IPS DF 4.7 (cell line): ENCODE measurements around the gene SLC25A25.

Source experiments
- DNase-seq: peaks from one replicate; pipeline ENCODE4 v3.0.0-alpha.2; 2013; ENCODE audit warnings: low spot score; ENCODE audit errors: extremely low read depth

Gene SLC25A25

DNA sequence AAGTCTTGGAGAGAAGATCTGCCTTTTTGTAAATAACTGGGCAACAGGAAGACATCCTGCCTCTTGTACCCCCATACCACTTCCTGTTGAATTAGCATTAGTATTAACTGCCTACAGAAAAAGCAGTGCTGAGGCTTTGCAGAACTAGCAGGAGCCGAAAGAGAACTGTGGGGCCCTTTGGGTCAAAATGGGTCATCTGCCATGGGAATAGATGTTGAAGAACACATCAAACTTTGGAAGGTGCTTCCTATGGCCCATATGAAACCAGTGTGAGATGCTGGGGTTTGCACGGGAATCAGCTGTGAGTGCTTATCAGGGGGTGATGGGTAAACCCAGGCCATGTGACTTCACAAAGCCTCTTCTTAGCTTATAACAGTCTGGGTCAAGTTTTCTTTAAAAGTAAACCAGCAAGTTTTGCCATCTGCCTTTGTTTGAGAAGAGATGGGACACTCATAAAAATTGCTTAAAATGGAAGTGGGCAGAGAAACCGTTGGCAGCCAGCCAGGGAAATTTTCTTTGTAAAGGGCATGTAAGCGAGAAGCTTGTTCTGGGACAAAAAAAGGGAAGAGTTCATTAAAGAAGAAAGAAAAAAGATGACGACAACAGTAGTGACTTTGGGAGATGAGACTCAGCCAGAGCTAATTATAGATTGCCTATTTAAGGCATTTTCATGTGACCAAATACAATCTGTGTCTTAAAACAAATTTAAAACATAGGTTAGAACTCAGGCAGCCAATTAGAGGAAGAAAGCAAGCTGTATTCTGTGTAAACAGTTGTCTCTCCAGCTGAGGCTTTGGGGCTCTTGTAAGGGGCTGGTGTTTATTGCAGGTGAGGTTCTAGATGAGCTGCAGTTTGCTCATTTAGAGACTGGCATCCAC, 4.4 kb downstream of the SLC25A25 start:
- DNase-seq, result no peak

- DNase-seq, result no peak
Measured at GRCh38 chr9:128073253-128073886, 5.3 kb downstream of the SLC25A25 start.

DNA sequence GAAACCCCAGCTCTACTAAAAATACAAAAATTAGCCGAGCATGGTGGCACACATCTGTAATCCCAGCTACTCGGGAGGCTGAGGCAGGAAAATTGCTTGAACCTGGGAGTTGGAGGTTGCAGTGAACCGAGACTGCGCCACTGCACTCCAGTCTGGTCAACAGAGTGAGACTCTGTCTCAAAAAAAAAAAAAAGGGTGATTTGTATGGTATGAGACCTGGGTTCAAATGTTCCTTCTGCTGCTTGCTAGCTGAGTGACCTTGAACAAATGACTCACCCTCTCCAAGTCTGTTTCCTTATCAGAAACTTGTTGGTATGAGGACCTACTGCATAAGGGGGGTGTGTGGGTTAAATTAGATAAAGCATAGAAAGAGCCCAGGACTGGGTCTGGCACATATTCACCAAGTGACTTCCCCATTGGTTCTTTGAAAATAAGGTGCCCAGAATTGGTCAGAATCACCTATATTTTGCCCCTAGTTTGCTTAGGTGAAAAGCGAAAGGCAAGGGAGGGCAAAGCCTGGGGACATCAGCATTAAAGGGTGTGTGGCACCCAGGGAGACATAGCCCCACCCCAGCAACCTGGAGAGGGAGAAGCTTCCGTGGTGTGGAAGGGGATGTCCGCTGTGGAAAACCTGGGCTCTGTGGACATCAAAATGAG, 9.9 kb downstream of the SLC25A25 start:
- DNase-seq, result no peak

DNA sequence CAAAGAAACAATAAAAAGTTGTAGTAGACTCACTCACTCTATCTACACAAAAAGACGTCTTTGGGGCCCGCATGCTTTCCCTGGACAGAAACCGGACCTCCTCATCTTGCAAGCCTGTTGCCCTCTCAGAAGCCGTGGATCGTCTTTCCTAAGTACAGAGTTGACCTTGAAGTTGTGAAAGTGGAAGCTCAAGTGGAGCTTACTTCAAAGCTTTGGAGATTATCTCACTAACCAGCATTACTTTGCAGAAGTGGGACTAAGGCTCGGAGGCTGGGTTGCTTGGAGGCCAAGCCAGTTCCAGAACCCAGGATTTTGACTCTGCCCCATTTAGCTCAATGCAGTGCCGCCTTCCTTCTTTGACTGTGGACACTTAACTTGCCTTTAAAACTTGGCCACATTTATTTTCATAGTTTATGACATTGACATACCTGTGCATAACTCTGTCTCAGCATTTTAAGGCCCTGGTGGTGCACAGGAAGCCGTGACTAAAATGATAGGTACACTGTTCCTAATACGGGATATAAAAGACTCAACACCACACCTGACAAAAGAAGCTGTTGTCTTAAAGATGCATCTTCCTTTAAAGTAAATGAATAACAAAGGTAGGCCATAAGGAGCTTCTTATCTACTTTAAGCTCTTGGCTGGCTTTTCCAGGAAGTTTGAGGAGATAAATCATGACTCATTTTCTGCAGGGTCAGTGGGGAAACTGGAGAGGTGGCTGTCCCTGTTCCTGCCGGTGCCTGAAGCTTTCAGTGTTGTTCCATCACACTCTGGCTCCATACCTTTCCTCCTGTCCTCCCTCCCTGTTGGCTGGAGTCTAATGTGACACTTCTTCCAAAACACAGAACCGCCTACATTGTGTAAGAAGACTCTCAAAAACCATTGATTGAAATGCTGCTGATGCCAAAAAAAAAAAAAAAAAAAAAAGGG, 10.7 kb downstream of the SLC25A25 start:
- DNase-seq, result no peak

DNA sequence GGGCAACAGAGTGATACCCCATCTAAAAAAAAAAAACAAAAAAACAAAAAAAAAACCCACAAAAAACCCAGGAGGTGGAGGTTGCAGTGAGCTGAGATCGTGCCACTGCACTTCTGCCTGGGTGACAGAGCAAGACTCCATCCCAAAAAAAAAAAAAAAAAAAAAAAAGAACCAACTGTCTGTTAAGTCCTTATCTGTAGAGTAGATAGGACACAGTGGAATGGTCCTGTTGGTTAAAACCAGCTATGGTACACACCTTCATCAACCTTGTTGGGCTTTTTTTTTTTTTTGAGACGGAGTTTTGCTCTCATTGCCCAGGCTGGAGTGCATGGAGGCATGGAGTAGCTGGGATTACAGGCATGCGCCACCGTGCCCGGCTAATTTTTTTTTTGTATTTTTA, 12.2 kb downstream of the SLC25A25 start:
- DNase-seq, result no peak

DNA sequence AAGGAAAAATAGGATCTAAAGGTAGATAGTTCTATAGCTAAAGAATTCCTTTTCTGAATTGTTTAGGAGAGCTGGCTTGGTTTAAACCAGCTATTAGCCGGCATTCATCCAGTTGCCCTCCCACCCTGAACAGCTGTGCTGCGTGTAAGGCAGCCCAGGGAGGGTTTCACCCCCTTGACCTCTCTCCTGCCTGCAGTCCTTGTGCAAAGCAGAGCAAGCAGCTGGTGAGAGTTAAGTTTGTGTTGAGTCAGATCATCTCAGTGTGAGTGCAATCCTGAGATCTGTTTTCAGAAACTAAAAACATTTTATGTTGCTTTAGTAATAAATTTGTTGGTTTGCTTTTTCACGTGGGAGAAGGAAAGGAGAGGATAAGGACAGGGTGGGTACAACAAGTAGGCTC, 13.0 kb downstream of the SLC25A25 start:
- no peak for DNase-seq

- DNase-seq, result no peak
Measured at GRCh38 chr9:128082151-128082550, 14.1 kb downstream of the SLC25A25 start.

DNA sequence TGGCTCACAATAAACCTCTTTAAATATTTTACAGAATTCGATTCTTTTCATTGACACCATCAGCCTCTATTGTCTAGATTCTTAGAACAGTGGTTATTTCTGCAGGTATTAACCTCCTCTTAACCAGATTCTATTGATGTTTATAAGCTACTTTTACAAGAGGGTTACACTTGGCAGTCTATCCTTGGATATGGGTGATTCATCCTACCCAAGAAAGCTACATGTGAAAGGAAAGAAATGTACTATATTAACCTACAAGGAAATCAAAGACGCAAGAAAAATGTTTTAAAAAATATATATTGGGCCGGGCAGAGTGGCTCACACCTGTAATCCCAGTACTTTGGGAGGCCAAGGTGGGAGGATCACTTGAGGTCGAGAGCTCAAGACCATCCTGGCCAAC, 16.7 kb downstream of the SLC25A25 start:
- DNase-seq, result no peak

- DNase-seq, result no peak
Measured at GRCh38 chr9:128085943-128086342, 17.9 kb downstream of the SLC25A25 start.

- no peak for DNase-seq
Measured at GRCh38 chr9:128087262-128087661, 19.2 kb downstream of the SLC25A25 start.

- DNase-seq, result no peak
Measured at GRCh38 chr9:128088253-128088945, 20.4 kb downstream of the SLC25A25 start.

DNA sequence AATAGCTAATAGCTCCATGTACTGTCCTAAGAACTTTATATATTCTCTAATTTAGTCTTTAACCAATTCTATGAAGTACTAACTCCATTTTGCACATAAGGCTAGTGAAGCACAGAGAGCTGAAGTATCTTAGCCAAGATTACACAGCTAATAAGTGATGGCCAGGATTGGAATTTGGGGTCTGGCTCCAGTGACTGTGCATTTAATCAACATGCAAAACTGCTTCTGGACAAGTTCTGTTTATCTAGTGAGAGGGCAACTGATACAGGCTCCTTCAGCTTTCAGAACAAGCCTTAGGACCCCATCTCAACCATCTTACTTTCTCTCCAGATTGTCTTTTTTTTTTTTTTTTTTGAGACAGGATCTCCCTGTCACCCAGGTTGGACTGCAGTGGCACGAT, 21.3 kb downstream of the SLC25A25 start:
- DNase-seq, result no peak

GRCh38 chr9:128091144-128091543, 23.1 kb downstream of the SLC25A25 start:
- DNase-seq, result no peak

- no peak for DNase-seq
Measured at GRCh38 chr9:128091571-128091970, 23.5 kb downstream of the SLC25A25 start.

DNA sequence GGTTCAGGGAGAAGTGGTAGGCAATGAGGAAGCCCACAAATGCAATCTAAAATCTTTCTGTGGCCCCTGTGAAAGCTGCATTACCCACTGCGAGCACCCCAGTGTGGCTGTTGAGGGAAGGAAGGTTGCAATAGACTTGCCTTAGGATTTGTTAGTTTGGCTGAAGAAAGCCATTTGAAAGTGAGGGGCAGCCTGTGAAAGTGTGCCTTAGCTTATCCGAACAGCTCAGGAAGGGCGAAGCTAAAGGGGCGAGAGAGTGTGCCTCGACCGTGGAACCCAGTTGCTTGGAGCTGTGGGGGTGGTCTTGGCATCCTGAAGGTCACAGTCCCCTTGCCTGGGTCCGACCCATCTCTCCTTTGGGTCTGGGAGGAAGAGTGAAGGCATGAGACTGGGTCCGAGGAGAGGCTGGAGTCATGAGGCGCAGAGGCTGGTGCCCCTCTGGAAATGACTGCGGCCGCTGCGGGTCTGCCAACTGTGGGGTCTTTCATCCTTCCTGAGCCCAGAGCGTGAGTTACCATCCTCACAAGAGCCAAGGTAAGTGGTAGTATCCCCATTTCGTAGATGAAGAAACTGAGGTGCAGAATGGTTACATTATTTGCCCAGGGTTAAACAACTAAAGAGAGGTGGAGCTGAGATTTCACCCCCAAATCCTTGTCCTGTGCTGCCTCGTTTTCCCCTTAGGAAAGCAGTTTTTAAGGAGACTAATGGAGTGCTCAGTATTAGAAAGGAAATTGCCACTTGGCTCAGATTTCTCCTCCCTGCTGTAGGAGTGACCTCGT, 24.4 kb downstream of the SLC25A25 start:
- DNase-seq, result no peak

GRCh38 chr9:128093011-128093410, 25.0 kb downstream of the SLC25A25 start:
- DNase-seq, result no peak

DNA sequence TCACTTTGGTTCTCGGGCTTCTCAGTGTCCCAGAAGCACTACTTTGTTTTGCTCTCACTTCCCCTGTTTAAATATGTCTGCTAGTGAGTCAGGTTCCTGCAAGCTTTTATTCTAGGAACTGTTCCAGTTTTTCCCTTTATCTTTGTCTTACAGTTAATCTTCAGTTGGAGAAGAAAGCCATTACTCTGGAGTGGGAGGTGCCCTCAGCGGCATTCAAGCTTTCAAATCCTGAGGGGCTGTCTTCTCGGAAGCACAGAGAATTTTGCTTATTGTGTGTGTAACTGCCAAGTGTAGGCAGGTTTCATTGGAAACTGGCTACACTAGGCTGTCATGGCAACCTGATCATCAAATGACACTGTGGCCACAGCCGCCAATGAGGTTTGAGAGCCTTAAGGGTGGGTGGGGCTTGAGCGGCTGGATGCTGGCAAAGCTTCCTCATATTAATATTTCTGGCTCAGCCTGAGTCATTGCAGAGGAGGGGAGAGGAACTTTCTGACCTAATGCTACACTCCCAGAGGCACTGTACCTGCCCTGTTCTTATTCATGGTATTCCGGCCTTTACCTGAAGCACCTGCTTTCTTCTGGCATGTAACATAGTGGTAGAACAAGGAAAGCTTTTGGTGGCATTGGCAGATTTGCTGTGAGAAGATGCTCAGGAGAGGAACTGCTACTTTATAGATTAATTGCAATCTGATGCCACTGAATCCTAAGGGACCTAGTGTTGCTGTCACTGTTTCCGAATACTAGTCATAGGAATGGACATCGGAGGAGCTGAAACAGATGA, 26.3 kb downstream of the SLC25A25 start:
- DNase-seq, result no peak

GRCh38 chr9:128094950-128095544, 27.0 kb downstream of the SLC25A25 start:
- DNase-seq, result no peak
